H9 (cell line): ENCODE measurements around the gene KLK6. TPM values are rescaled to one million over a fixed set of nuclear protein-coding genes. Genes with fewer than 3 reads are reported as not detected.

Experiments
- DNase-seq: peaks from one replicate; pipeline ENCODE4 v3.0.0-alpha.2; 2017
- H2AFZ ChIP-seq: one replicate; pipeline ENCODE4 v1.6.1; 2013; ENCODE audit warnings: mild to moderate bottlenecking, low read length, control low read depth, moderate library complexity
- H2AK5ac ChIP-seq: 2 replicates; pipeline ENCODE4 v1.6.1; 2013; ENCODE audit warnings: low read length, control low read depth, mixed read lengths; ENCODE audit not compliant: insufficient read length
- H2BK120ac ChIP-seq: one replicate; pipeline ENCODE4 v1.6.1; 2013; ENCODE audit warnings: low read depth, mild to moderate bottlenecking, low read length, control low read depth, inconsistent platforms; ENCODE audit not compliant: poor library complexity, severe bottlenecking
- H2BK12ac ChIP-seq: 2 replicates; pipeline ENCODE4 v1.6.1; 2013; ENCODE audit warnings: low read length, control low read depth, mixed read lengths, low read depth; ENCODE audit not compliant: insufficient read length
- H2BK15ac ChIP-seq: 2 replicates; pipeline ENCODE4 v1.6.1; 2013; ENCODE audit warnings: low read depth, low read length, control low read depth
- H2BK20ac ChIP-seq: one replicate; pipeline ENCODE4 v1.6.1; 2013; ENCODE audit warnings: low read depth, mild to moderate bottlenecking, low read length, control low read depth, inconsistent platforms; ENCODE audit not compliant: poor library complexity, severe bottlenecking
- H2BK5ac ChIP-seq: 2 replicates; pipeline ENCODE4 v1.6.1; 2013; ENCODE audit warnings: low read length, control low read depth, mixed read lengths; ENCODE audit not compliant: insufficient read length
- H3K14ac ChIP-seq: 2 replicates; pipeline ENCODE4 v1.6.1; 2013; ENCODE audit warnings: low read length, control low read depth; ENCODE audit not compliant: insufficient read depth
- H3K18ac ChIP-seq: 2 replicates; pipeline ENCODE4 v1.6.1; 2013; ENCODE audit warnings: low read depth, mild to moderate bottlenecking, mixed read lengths, low read length, control low read depth; ENCODE audit not compliant: insufficient read length
- H3K23ac ChIP-seq: 2 replicates; pipeline ENCODE4 v1.6.1; 2013; ENCODE audit warnings: low read length, control low read depth, mixed read lengths, low read depth; ENCODE audit not compliant: insufficient read length
- H3K23me2 ChIP-seq: 2 replicates; pipeline ENCODE4 v1.6.1; 2013; ENCODE audit warnings: low read depth, mild to moderate bottlenecking, mixed read lengths, low read length, control low read depth; ENCODE audit not compliant: insufficient read length, poor library complexity, severe bottlenecking
- H3K27ac ChIP-seq: 2 replicates; pipeline ENCODE4 v1.5.1; 2013; ENCODE audit warnings: low read length, control low read depth, mixed read lengths, low read depth; ENCODE audit not compliant: insufficient read length
- H3K27me3 ChIP-seq: 2 replicates; pipeline ENCODE4 v1.6.1; 2013; ENCODE audit warnings: low read length, control low read depth, inconsistent platforms; ENCODE audit not compliant: insufficient read depth
- H3K4ac ChIP-seq: 2 replicates; pipeline ENCODE4 v1.6.1; 2013; ENCODE audit warnings: low read depth, mild to moderate bottlenecking, control low read depth, inconsistent platforms, low read length, moderate library complexity
- H3K4me1 ChIP-seq: 2 replicates; pipeline ENCODE4 v1.6.1; 2013; ENCODE audit warnings: low read length, control low read depth, inconsistent platforms; ENCODE audit not compliant: insufficient read depth
- H3K4me2 ChIP-seq: 2 replicates; pipeline ENCODE4 v1.6.1; 2013; ENCODE audit warnings: low read length, control low read depth, mixed read lengths; ENCODE audit not compliant: insufficient read length, insufficient read depth
- H3K56ac ChIP-seq: 2 replicates; pipeline ENCODE4 v1.6.1; 2013; ENCODE audit warnings: low read depth, mild to moderate bottlenecking, mixed read lengths, low read length, control low read depth; ENCODE audit not compliant: insufficient read length
- H3K79me1 ChIP-seq: 2 replicates; pipeline ENCODE4 v1.6.1; 2013; ENCODE audit warnings: low read depth, mild to moderate bottlenecking, moderate library complexity, low read length, control low read depth, inconsistent platforms; ENCODE audit not compliant: insufficient read depth, poor library complexity, severe bottlenecking
- H3K79me2 ChIP-seq: 2 replicates; pipeline ENCODE4 v1.6.1; 2013; ENCODE audit warnings: low read length, control low read depth, inconsistent platforms; ENCODE audit not compliant: insufficient read depth
- H3K9ac ChIP-seq: 2 replicates; pipeline ENCODE4 v1.6.1; 2013; ENCODE audit warnings: low read length, control low read depth, mixed read lengths; ENCODE audit not compliant: insufficient read length; ENCODE audit errors: extremely low read depth
- H3K9me3 ChIP-seq: one replicate; pipeline ENCODE4 v1.6.1; 2013; ENCODE audit warnings: low read depth, low read length, inconsistent platforms; ENCODE audit not compliant: control insufficient read depth
- H3T11ph ChIP-seq: one replicate; pipeline ENCODE4 v1.6.1; 2013; ENCODE audit warnings: mild to moderate bottlenecking, low read length, control low read depth, inconsistent platforms
- H4K20me1 ChIP-seq: one replicate; pipeline ENCODE4 v1.6.1; 2013; ENCODE audit not compliant: control insufficient read depth, insufficient read length, insufficient read depth
- H4K5ac ChIP-seq: 2 replicates; pipeline ENCODE4 v1.6.1; 2013; ENCODE audit warnings: low read depth, mild to moderate bottlenecking, mixed read lengths, low read length, control low read depth; ENCODE audit not compliant: insufficient read length
- H4K8ac ChIP-seq: replicated peaks from 2 replicates; pipeline ENCODE4 v1.6.1; 2013; ENCODE audit warnings: low read length, control low read depth, mixed read lengths, low read depth; ENCODE audit not compliant: insufficient read length
- H4K91ac ChIP-seq: 2 replicates; pipeline ENCODE4 v1.6.1; 2013; ENCODE audit warnings: low read depth, mild to moderate bottlenecking, moderate library complexity, mixed read lengths, low read length, control low read depth; ENCODE audit not compliant: insufficient read length
- H3K27ac Mint-ChIP-seq, 3 experiments: 2 replicates in 2 of 3; 3 replicates in 1 of 3; pipeline ENCODE4 v1.8.0; 2020 to 2021; ENCODE audit warnings: mixed read lengths in 3 of 3, mild to moderate bottlenecking in 1 of 3, moderate library complexity in 1 of 3
- H3K27me3 Mint-ChIP-seq: 2 replicates; pipeline ENCODE4 v1.8.0; 2021; ENCODE audit warnings: low read depth, mild to moderate bottlenecking, moderate library complexity, mixed read lengths
- H3K36me3 Mint-ChIP-seq, 3 experiments: 2 replicates in 2 of 3; 3 replicates in 1 of 3; pipeline ENCODE4 v1.8.0; 2020 to 2021; ENCODE audit warnings: low read depth in 3 of 3, mixed read lengths in 3 of 3; ENCODE audit not compliant: insufficient read depth in 1 of 3
- H3K4me1 Mint-ChIP-seq, 2 experiments: 2 replicates each; pipeline ENCODE4 v1.8.0; 2020; ENCODE audit warnings: mixed read lengths in 2 of 2
- H3K4me3 Mint-ChIP-seq, 2 experiments: 2 replicates in 1 of 2; 3 replicates in 1 of 2; pipeline ENCODE4 v1.8.0; 2020 to 2021; ENCODE audit warnings: mild to moderate bottlenecking in 2 of 2, mixed read lengths in 2 of 2, moderate library complexity in 1 of 2
- H3K9me3 Mint-ChIP-seq, 2 experiments: 2 replicates in 1 of 2; 3 replicates in 1 of 2; pipeline ENCODE4 v1.8.0; 2020; ENCODE audit warnings: mild to moderate bottlenecking in 2 of 2, mixed read lengths in 2 of 2, moderate library complexity in 1 of 2
- WGBS: extraction: QIAGEN DNeasy Blood & Tissue Kit; methylation state at CpG from one replicate; pipeline ENCODE4 v1.1.7; 2013; ENCODE audit warnings: missing lambda C conversion rate, low lambda C conversion rate, mixed read lengths; ENCODE audit not compliant: insufficient read length; ENCODE audit errors: extremely low coverage; 5-methylcytosine and 5-hydroxymethylcytosine counted together
- total RNA-seq: library from RNA; stranded (reverse); gene quantifications from 2 replicates; pipeline ENCODE4 v1.2.1, GENCODE V29; 2021
- TF ChIP-seq, protein P1 (sequence below): fragments of 200-600 bp; sonication (generic); conservative IDR thresholded peaks from 3 replicates; pipeline ENCODE4 v1.8.0; 2021; ENCODE audit warnings: antibody characterized with exemption, mild to moderate bottlenecking

KLK6 gene
- total RNA-seq, 1 experiment from 2014 or later = 2.6 TPM

DNA sequence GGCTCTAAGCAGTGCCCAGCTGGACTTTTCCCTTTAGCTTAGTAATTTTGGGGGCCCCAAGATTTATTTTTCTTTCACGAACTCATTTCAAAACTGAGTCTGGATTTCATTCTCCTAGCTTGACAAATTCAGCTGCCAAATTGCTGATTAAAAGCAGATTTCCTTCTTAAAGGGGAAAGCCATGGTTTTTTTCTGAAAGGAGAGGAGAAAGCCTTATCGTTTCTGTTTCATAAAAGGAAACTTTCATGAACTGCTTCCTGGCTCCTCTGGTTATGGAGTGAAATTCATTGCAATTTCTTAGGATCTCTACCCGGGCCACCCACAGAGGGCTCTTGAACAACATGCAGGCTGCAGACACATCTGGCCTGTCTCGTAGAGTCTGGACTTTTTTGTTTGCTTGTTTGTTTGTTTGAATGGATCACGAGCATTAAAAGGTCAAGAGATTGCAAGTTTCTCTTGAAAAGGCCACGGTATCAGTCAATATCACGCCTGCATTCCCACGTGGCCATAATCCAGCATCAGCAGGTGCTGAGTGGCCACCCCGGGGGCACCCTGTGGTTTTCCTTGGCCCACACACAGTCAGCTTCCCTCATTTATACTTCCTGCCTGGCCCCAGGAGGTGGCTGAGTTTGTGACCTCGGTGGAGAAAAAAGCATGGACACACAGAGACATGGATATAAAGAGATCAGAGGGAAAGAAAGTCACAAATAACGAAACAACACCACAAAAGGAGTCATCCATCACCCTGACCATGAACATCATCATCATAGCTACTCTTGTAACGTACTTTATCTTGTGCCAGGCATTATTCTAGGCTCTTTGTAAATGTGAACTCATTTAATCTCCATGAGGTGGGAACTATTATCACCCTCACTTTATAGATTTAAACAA lies 47.7 kb downstream of the KLK6 start:
- H4K5ac ChIP-seq = no peak overlapping the region
- H3K56ac ChIP-seq = no peak overlapping the region
- H3K36me3 Mint-ChIP-seq = no peaks in the 10 kb centered on the region
- H3K14ac ChIP-seq = no peak overlapping the region
- H2AK5ac ChIP-seq = no peak overlapping the region
- H3K27me3 Mint-ChIP-seq = peaks cover 62% of the 10 kb centered on the region
- H4K8ac ChIP-seq = no peak overlapping the region
- no peak overlapping the region for H2BK12ac ChIP-seq
- no peaks in the 10 kb centered on the region for H3K4me1 ChIP-seq
- no peak overlapping the region for H3K23ac ChIP-seq
- no peak overlapping the region for H2BK120ac ChIP-seq
- H3K27ac Mint-ChIP-seq = peak overlapping the region in 1 of 3 experiments; percentile 19; a peak in 2 of 7 replicates
- no peaks in the 10 kb centered on the region for H4K20me1 ChIP-seq
- H3K9me3 ChIP-seq = no peaks in the 10 kb centered on the region
- H3K4me2 ChIP-seq = peak overlapping the region; percentile 3
- H3K79me1 ChIP-seq = no peaks in the 10 kb centered on the region
- H2BK15ac ChIP-seq = no peak overlapping the region
- whole genome bisulfite sequencing = no CpG with 5 or more reads among the region's 12 CpGs
- no peaks in the 10 kb centered on the region for H3K27me3 ChIP-seq
- H3K4me1 Mint-ChIP-seq = peaks cover 13 to 14% of the 10 kb centered on the region in 2 experiments
- no peak overlapping the region for H2BK20ac ChIP-seq
- peak overlapping the region in 1 of 2 experiments; percentile 65; a peak in 3 of 5 replicates for H3K4me3 Mint-ChIP-seq
- no peak for DNase-seq
- H3K9me3 Mint-ChIP-seq = no peaks in the 10 kb centered on the region
- H3K18ac ChIP-seq = no peak overlapping the region
- H3K79me2 ChIP-seq = no peaks in the 10 kb centered on the region
- no peak overlapping the region for H3T11ph ChIP-seq
- TF ChIP-seq, protein P1, sequence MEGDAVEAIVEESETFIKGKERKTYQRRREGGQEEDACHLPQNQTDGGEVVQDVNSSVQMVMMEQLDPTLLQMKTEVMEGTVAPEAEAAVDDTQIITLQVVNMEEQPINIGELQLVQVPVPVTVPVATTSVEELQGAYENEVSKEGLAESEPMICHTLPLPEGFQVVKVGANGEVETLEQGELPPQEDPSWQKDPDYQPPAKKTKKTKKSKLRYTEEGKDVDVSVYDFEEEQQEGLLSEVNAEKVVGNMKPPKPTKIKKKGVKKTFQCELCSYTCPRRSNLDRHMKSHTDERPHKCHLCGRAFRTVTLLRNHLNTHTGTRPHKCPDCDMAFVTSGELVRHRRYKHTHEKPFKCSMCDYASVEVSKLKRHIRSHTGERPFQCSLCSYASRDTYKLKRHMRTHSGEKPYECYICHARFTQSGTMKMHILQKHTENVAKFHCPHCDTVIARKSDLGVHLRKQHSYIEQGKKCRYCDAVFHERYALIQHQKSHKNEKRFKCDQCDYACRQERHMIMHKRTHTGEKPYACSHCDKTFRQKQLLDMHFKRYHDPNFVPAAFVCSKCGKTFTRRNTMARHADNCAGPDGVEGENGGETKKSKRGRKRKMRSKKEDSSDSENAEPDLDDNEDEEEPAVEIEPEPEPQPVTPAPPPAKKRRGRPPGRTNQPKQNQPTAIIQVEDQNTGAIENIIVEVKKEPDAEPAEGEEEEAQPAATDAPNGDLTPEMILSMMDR = no peak
- H2AFZ ChIP-seq = no peak overlapping the region
- no peak overlapping the region for H3K9ac ChIP-seq
- no peak overlapping the region for H3K27ac ChIP-seq
- no peak overlapping the region for H3K4ac ChIP-seq
- H3K23me2 ChIP-seq = no peaks in the 10 kb centered on the region
- no peak overlapping the region for H2BK5ac ChIP-seq
- no peak overlapping the region for H4K91ac ChIP-seq
